HepG2 (cell line): ENCODE results near the gene CAMK1. TPM values are rescaled to one million over a fixed set of nuclear protein-coding genes. Genes with fewer than 3 reads are reported as not detected.
A peak's percentile ranks its signal among the peaks of the same experiment; 100 is the strongest.

ENCODE experiments used
- ARNT2 ChIP-seq: sonication (generic); formaldehyde crosslinking; IDR thresholded peaks from 2 replicates; pipeline ENCODE4 v1.8.0; 2022; ENCODE audit warnings: mild to moderate bottlenecking, low read depth, missing genetic modification reagents, moderate library complexity
- ATF7-NPFF ChIP-seq: sonication (generic); formaldehyde crosslinking; IDR thresholded peaks from 2 replicates; pipeline ENCODE4 v1.8.1; 2023; ENCODE audit warnings: mild to moderate bottlenecking, low read depth, missing genetic modification reagents, moderate library complexity
- DZIP1 ChIP-seq: sonication (generic); formaldehyde crosslinking; IDR thresholded peaks from 2 replicates; pipeline ENCODE4 v1.5.0; 2020; ENCODE audit warnings: mild to moderate bottlenecking, missing genetic modification reagents
- ELF1 ChIP-seq: sonication (generic); formaldehyde crosslinking; IDR thresholded peaks from 2 replicates; pipeline ENCODE4 v1.4.0; 2020; ENCODE audit warnings: missing genetic modification reagents
- FLYWCH1 ChIP-seq: sonication (generic); formaldehyde crosslinking; IDR thresholded peaks from 2 replicates; pipeline ENCODE4 v1.8.1; 2023; ENCODE audit warnings: mild to moderate bottlenecking, missing genetic modification reagents
- KLF12 ChIP-seq: sonication (generic); formaldehyde crosslinking; IDR thresholded peaks from 2 replicates; pipeline ENCODE4 v1.4.0; 2020; ENCODE audit warnings: missing genetic modification reagents, borderline replicate concordance
- KLF15 ChIP-seq: sonication (generic); formaldehyde crosslinking; IDR thresholded peaks from 2 replicates; pipeline ENCODE4 v1.8.1; 2023; ENCODE audit warnings: borderline replicate concordance, mild to moderate bottlenecking, inconsistent platforms, missing genetic modification reagents, mixed read lengths
- MEF2D ChIP-seq: sonication (generic); formaldehyde crosslinking; IDR thresholded peaks from 2 replicates; pipeline ENCODE4 v1.5.1; 2020; ENCODE audit warnings: mild to moderate bottlenecking, missing genetic modification reagents
- MTA3 ChIP-seq: sonication (generic); formaldehyde crosslinking; IDR thresholded peaks from 2 replicates; pipeline ENCODE4 v1.4.0; 2020; ENCODE audit warnings: missing genetic modification reagents
- MZF1 ChIP-seq: sonication (generic); formaldehyde crosslinking; IDR thresholded peaks from 2 replicates; pipeline ENCODE4 v1.8.1; 2023; ENCODE audit warnings: mild to moderate bottlenecking, missing genetic modification reagents, borderline replicate concordance
- PCBP2 ChIP-seq: fragments of 200-400 bp; formaldehyde crosslinking; optimal IDR thresholded peaks from 2 replicates; pipeline ENCODE3; 2018; ENCODE audit warnings: low read length, low read depth; ENCODE audit not compliant: poor library complexity, severe bottlenecking
- PRDM10 ChIP-seq: sonication (generic); formaldehyde crosslinking; IDR thresholded peaks from 2 replicates; pipeline ENCODE4 v1.4.0; 2020; ENCODE audit warnings: low read depth, missing genetic modification reagents
- SP140L ChIP-seq: sonication (generic); formaldehyde crosslinking; IDR thresholded peaks from 2 replicates; pipeline ENCODE4 v1.4.0; 2020; ENCODE audit warnings: missing genetic modification reagents, borderline replicate concordance
- SPEN ChIP-seq: sonication (generic); formaldehyde crosslinking; IDR thresholded peaks from 2 replicates; pipeline ENCODE4 v1.5.1; 2020; ENCODE audit warnings: low read depth, mild to moderate bottlenecking, missing genetic modification reagents
- XBP1 ChIP-seq: sonication (generic); formaldehyde crosslinking; IDR thresholded peaks from 2 replicates; pipeline ENCODE4 v1.5.0; 2020; ENCODE audit warnings: missing genetic modification reagents
- ZBTB38 ChIP-seq: sonication (generic); formaldehyde crosslinking; IDR thresholded peaks from 2 replicates; pipeline ENCODE4 v1.5.1; 2020; ENCODE audit warnings: mild to moderate bottlenecking, missing genetic modification reagents
- ZNF10 ChIP-seq: sonication (generic); formaldehyde crosslinking; IDR thresholded peaks from 2 replicates; pipeline ENCODE4 v1.4.0; 2020; ENCODE audit warnings: mild to moderate bottlenecking, low read depth, missing genetic modification reagents, borderline replicate concordance
- ZNF160 ChIP-seq: sonication (generic); formaldehyde crosslinking; IDR thresholded peaks from 2 replicates; pipeline ENCODE4 v1.8.0; 2022; ENCODE audit warnings: mild to moderate bottlenecking, inconsistent platforms, missing genetic modification reagents
- ZNF3 ChIP-seq: IDR thresholded peaks from 2 replicates; pipeline ENCODE4 v1.7.0; 2017; ENCODE audit warnings: inconsistent platforms
- ZNF33B ChIP-seq: sonication (generic); formaldehyde crosslinking; IDR thresholded peaks from 2 replicates; pipeline ENCODE4 v1.5.1; 2020; ENCODE audit warnings: mild to moderate bottlenecking, missing genetic modification reagents
- ZNF572 ChIP-seq: sonication (generic); formaldehyde crosslinking; IDR thresholded peaks from 2 replicates; pipeline ENCODE4 v1.5.1; 2020; ENCODE audit warnings: mild to moderate bottlenecking, missing genetic modification reagents
- ZNF615 ChIP-seq: sonication (generic); formaldehyde crosslinking; IDR thresholded peaks from 2 replicates; pipeline ENCODE4 v1.5.0; 2020; ENCODE audit warnings: mild to moderate bottlenecking, missing genetic modification reagents, borderline replicate concordance
- ZNF75D ChIP-seq: sonication (generic); formaldehyde crosslinking; IDR thresholded peaks from 2 replicates; pipeline ENCODE4 v1.8.1; 2023; ENCODE audit warnings: missing genetic modification reagents, mild to moderate bottlenecking, borderline replicate concordance
- polyA plus RNA-seq, 8 experiments: library from polyadenylated mRNA; depleted of rRNA in 3 of 8; stranded (reverse) in 7 of 8; unstranded in 1 of 8; fragments of >200 nt; fragmentation: Illumina TruSeq in 4 of 8; extraction: Trizol in 4 of 8; gene quantifications; 2 replicates each; pipeline versions ENCODE4 v1.2.1 to v1.2.3, GENCODE V29; 2011 to 2016; ENCODE audit warnings: low read depth in 4 of 8, missing spikeins in 1 of 8, mixed read lengths in 1 of 8; ENCODE audit not compliant: insufficient read depth in 1 of 8
- total RNA-seq, 5 experiments: library from RNA; depleted of rRNA; stranded (reverse); fragments of >200 nt; fragmentation: Illumina TruSeq; extraction: Trizol; gene quantifications; 2 replicates each; pipeline ENCODE4 v1.2.3, GENCODE V29; 2016; ENCODE audit warnings: low read depth in 1 of 5

The CAMK1 gene
- total and polyA plus RNA-seq, 2 of the 13 experiments (the other 11 are each of a cell fraction or from before 2014, with no cell fraction given) = 26.4 to 53.3 TPM

GRCh38 chr3:9792405-9793160 is 22.8 kb upstream of the CAMK1 start, which contains the start of the genes ARPC4 and TADA3 (continued):
- TF ChIP-seq ZNF572 (CRISPR knock-in tag) (no peak), PCBP2 (no peak), ATF7-NPFF (0 out of 2 replicates have a peak, but pooled peaks have one; percentile 18), ARNT2 (CRISPR knock-in tag) (peak; percentile 77; the same call in 1 of the 2 replicates), FLYWCH1 (CRISPR knock-in tag) (no peak), PRDM10 (CRISPR knock-in tag) (peak; percentile 99), ZNF10 (CRISPR knock-in tag) (no peak), ZNF3 (no peak), ZNF75D (no peak), ZNF33B (CRISPR knock-in tag) (no peak), KLF15 (CRISPR knock-in tag) (no peak), SPEN (CRISPR knock-in tag) (peak; percentile 71; the same call in 1 of the 2 replicates), MEF2D (CRISPR knock-in tag) (peak; percentile 38; the same call in 1 of the 2 replicates), MTA3 (no peak), ZNF160 (CRISPR knock-in tag) (no peak; the same call in 1 of the 2 replicates), KLF12 (CRISPR knock-in tag) (no peak), ZNF615 (CRISPR knock-in tag) (no peak), MZF1 (CRISPR knock-in tag) (no peak), SP140L (CRISPR knock-in tag) (no peak), ELF1 (CRISPR knock-in tag) (peak; percentile 96), ZBTB38 (peak; percentile 32; the same call in 1 of the 2 replicates), DZIP1 (no peak), XBP1 (CRISPR knock-in tag) (no peak)
